Caki2 (cell line): ENCODE data around the gene TNKS1BP1. TPM values are rescaled to one million over a fixed set of nuclear protein-coding genes. Genes with fewer than 3 reads are reported as not detected.

Experiments
- total RNA-seq: library from RNA; depleted of rRNA; stranded (reverse); fragments of >200 nt; shearing (Covaris generic); gene quantifications from 2 replicates; pipeline ENCODE4 v1.2.3, GENCODE V29; 2014; ENCODE audit warnings: low replicate concordance; rRNA removed

TNKS1BP1 gene
- total RNA-seq, 1 experiment from 2014 or later, result 70.7 TPM

Other genes with a start within 250 kb of the TNKS1BP1 start
- gene LRRC55, start 143.0 kb downstream of the TNKS1BP1 start, total RNA-seq, result not detected in 2 replicates
- not detected in 2 replicates for gene APLNR, start 87.7 kb downstream of the TNKS1BP1 start, total RNA-seq
- gene SSRP1, start 10.9 kb upstream of the TNKS1BP1 start, total RNA-seq, result 85.5 and 147 TPM in 2 replicates
- gene P2RX3, start 13.4 kb upstream of the TNKS1BP1 start, total RNA-seq, result not detected in 2 replicates
- gene PRG3, start 56.2 kb upstream of the TNKS1BP1 start, total RNA-seq, result not detected in 2 replicates
- gene PRG2, start 65.7 kb upstream of the TNKS1BP1 start, total RNA-seq, result not detected in 2 replicates
- gene SLC43A3, start 102.2 kb upstream of the TNKS1BP1 start, total RNA-seq, result 0.41 and 0.67 TPM in 2 replicates
- gene RTN4RL2, start 135.6 kb upstream of the TNKS1BP1 start, total RNA-seq, result not detected in 2 replicates
- gene SLC43A1, start 190.8 kb upstream of the TNKS1BP1 start, total RNA-seq, result not detected in 2 replicates
- 27.5 and 40.9 TPM in 2 replicates for gene TIMM10, start 205.8 kb upstream of the TNKS1BP1 start, total RNA-seq
- not detected in 2 replicates for gene SMTNL1, start 212.6 kb upstream of the TNKS1BP1 start, total RNA-seq
- 30.8 and 46.5 TPM in 2 replicates for gene UBE2L6, start 242.7 kb upstream of the TNKS1BP1 start, total RNA-seq